Activated CD8-positive, alpha-beta T cell treated with anti-CD3 and anti-CD28 coated beads for 36 hours (primary cell): Measurements from ENCODE around the gene PKNOX2. TPM values are rescaled to one million over a fixed set of nuclear protein-coding genes. Genes with fewer than 3 reads are reported as not detected.

Experiments used
- ATAC-seq: fragments of 200-7000 bp; cut with Tn5 transposase; one replicate; pipeline ENCODE4 v1.10.0; 2021; ENCODE audit warnings: mild to moderate bottlenecking, moderate library complexity
- CTCF ChIA-PET: fragments of 350-600 bp; sonication (Branson Sonifier 250); formaldehyde crosslinking; loops from one replicate; lab custom pipeline; 2021; ENCODE audit warnings: antibody characterized with exemption; lab: Charles Lee
- POLR2A ChIA-PET: fragments of 350-600 bp; sonication (Branson Sonifier 250); formaldehyde crosslinking; loops from one replicate; lab custom pipeline; 2021; ENCODE audit warnings: antibody characterized with exemption; lab: Charles Lee
- DNase-seq: peaks from one replicate; pipeline ENCODE4 v3.0.0-alpha.2; 2020
- H3K27ac Mint-ChIP-seq: one replicate; pipeline ENCODE4 v1.8.0; 2021; ENCODE audit warnings: mild to moderate bottlenecking, mixed read lengths
- H3K27me3 Mint-ChIP-seq: one replicate; pipeline ENCODE4 v1.8.0; 2021; ENCODE audit warnings: mixed read lengths
- H3K36me3 Mint-ChIP-seq: one replicate; pipeline ENCODE4 v1.8.0; 2021; ENCODE audit warnings: low read depth, mixed read lengths
- H3K4me1 Mint-ChIP-seq: one replicate; pipeline ENCODE4 v1.8.0; 2021; ENCODE audit warnings: low read depth, mixed read lengths
- H3K4me3 Mint-ChIP-seq: one replicate; pipeline ENCODE4 v1.8.0; 2021; ENCODE audit warnings: mild to moderate bottlenecking, moderate library complexity, mixed read lengths
- H3K9me3 Mint-ChIP-seq: one replicate; pipeline ENCODE4 v1.8.0; 2021; ENCODE audit warnings: mixed read lengths
- CTCF ChIP-seq: fragments of 200-600 bp; IDR thresholded peaks from one replicate; pipeline ENCODE4 v1.8.0; 2022; ENCODE audit warnings: antibody characterized with exemption, mild to moderate bottlenecking
- intact Hi-C: fragments of 100-400 bp; cut with micrococcal nuclease; formaldehyde crosslinking; loops from one replicate; pipeline ENCODE4 v1.10.0; 2022
- total RNA-seq, 2 experiments: library from RNA; stranded (reverse); gene quantifications; one replicate each; pipeline ENCODE4 v1.2.3, GENCODE V29; 2021

Gene PKNOX2
- total RNA-seq, 2 experiments from 2014 or later: not detected

DNA sequence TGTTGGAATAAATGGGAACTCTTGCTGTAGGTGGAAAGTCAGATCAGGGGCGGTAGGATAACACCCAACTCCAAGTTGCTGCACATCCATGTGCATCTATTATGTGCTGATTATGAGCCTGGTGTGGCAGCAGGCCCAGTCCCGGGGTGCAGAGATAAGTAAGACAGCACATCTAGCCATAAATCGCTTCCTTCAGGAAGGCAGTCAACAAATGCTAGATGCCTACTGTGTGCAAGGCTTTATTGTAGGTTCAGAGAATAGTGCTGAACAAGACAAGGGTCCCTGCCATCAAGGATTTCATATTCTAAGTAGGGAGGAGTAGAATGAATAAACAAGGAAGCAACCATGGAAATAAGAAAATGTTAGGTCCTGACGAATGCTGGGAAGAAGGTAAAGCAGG lies 110.2 kb downstream of the PKNOX2 start:
- POLR2A ChIA-PET: no interaction called here
- CTCF ChIA-PET: no interaction called here
- no peaks in the 10 kb centered on the region for H3K9me3 Mint-ChIP-seq

GRCh38 chr11:125275905-125276618 lies 111.5 kb downstream of the PKNOX2 start:
- Mint-ChIP-seq H3K9me3 (no peaks in the 10 kb centered on the region), H3K36me3 (no peaks in the 10 kb centered on the region), H3K4me1 (no peaks in the 10 kb centered on the region), H3K27me3 (peaks cover 5% of the 10 kb centered on the region), H3K27ac (no peak overlapping the region), H3K4me3 (no peak overlapping the region)
- CTCF ChIA-PET: no interaction called here
- POLR2A ChIA-PET: no interaction called here
- intact Hi-C loops: no loop called here
- DNase-seq (no peak), ATAC-seq (no peak)
- no peak for TF ChIP-seq CTCF

More for the DNA sequence above, 110.2 kb downstream of the PKNOX2 start:
- TF ChIP-seq CTCF: no peak
- Mint-ChIP-seq H3K4me1 (no peaks in the 10 kb centered on the region), H3K27ac (no peak overlapping the region), H3K27me3 (peaks cover 5% of the 10 kb centered on the region), H3K36me3 (no peaks in the 10 kb centered on the region), H3K4me3 (no peak overlapping the region)
- intact Hi-C loops: no loop called here
- no peak for DNase-seq
- ATAC-seq: no peak

- ATAC-seq (no peak), DNase-seq (no peak)
- no peaks in the 10 kb centered on the region for H3K9me3 Mint-ChIP-seq
- ChIA-PET POLR2A (no interaction called here), CTCF (interaction anchor here (1.2 to 1.3 kb wide), 2 partner anchors 69 to 78 kb away, joined by 3 to 7 read pairs; no protein-coding TSS in a partner anchor)
- H3K4me1 Mint-ChIP-seq: no peaks in the 10 kb centered on the region
- no peak overlapping the region for H3K27ac Mint-ChIP-seq
- TF ChIP-seq CTCF: no peak
- intact Hi-C loops: no loop called here
- no peaks in the 10 kb centered on the region for H3K36me3 Mint-ChIP-seq
- no peak overlapping the region for H3K4me3 Mint-ChIP-seq
- H3K27me3 Mint-ChIP-seq: peaks cover 5% of the 10 kb centered on the region
Measured at GRCh38 chr11:125276619-125276976, 112.0 kb downstream of the PKNOX2 start.

DNA sequence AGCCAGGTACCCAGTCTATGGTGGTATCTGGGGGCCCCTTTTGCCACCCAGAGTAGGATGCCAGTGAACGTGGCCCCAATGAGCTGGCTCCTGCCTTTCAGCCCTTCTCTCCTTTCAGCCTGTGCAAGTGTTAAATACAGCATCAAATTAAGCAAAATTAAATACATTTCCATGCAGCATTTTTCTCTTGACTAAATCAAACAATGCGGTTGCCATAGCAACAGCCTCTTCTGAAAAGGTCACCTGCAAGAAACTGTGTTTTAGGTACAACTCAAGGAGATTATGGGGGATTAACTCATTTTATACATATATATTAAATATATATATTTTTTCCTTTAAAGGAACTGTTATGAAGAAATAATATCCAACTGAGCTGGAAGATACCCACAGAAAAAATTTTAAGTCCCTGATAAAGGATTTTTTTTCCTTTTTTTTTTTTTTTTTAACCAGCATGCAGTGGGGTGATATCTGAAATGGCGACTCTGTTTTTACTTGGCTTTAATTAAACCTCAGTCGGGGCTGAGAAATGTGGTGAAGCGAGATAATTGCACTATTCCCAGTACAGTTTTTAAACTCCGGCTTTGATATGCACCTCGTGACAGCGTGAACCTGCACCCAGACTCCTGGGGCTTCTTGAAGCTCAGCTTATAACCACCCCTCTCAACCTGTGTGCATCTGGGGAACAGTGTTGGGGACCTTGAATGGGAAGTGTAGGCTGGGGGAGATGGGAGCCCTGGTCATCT lies 115.3 kb downstream of the PKNOX2 start:
- H3K36me3 Mint-ChIP-seq: no peaks in the 10 kb centered on the region

More for the DNA sequence above, 115.3 kb downstream of the PKNOX2 start:
- Mint-ChIP-seq H3K27me3 (no peaks in the 10 kb centered on the region), H3K4me1 (no peaks in the 10 kb centered on the region), H3K9me3 (no peaks in the 10 kb centered on the region), H3K27ac (no peak overlapping the region), H3K4me3 (no peak overlapping the region)
- ChIA-PET POLR2A (no interaction called here), CTCF (no interaction called here)
- ATAC-seq (no peak), DNase-seq (no peak)
- TF ChIP-seq CTCF: no peak
- intact Hi-C loops: no loop called here
